NB4 (cell line): ENCODE measurements around the gene PPP1R9B.

Experiments used
- DNase-seq: peaks from one replicate; pipeline ENCODE4 v3.0.0; 2010; ENCODE audit warnings: low read depth
- H3K4me3 ChIP-seq: one replicate; pipeline ENCODE4 v1.5.1; 2011; ENCODE audit warnings: mild to moderate bottlenecking, low read depth, low read length, moderate library complexity
- MYC ChIP-seq: IDR thresholded peaks from 2 replicates; pipeline ENCODE4 v1.6.1; 2011; ENCODE audit warnings: low read depth, low read length
- POLR2A ChIP-seq: IDR thresholded peaks from 2 replicates; pipeline ENCODE4 v1.6.1; 2011; ENCODE audit warnings: mild to moderate bottlenecking; ENCODE audit not compliant: insufficient read length; ENCODE audit errors: extremely low read depth
- TF ChIP-seq, protein P1 (sequence below): IDR thresholded peaks from one replicate; pipeline ENCODE4 v1.5.1; 2012; ENCODE audit warnings: low read depth, low read length
- TF ChIP-seq, protein P2 (sequence below): IDR thresholded peaks from 2 replicates; pipeline ENCODE4 v1.6.1; 2011; ENCODE audit warnings: low read depth, low read length

Gene PPP1R9B

DNA sequence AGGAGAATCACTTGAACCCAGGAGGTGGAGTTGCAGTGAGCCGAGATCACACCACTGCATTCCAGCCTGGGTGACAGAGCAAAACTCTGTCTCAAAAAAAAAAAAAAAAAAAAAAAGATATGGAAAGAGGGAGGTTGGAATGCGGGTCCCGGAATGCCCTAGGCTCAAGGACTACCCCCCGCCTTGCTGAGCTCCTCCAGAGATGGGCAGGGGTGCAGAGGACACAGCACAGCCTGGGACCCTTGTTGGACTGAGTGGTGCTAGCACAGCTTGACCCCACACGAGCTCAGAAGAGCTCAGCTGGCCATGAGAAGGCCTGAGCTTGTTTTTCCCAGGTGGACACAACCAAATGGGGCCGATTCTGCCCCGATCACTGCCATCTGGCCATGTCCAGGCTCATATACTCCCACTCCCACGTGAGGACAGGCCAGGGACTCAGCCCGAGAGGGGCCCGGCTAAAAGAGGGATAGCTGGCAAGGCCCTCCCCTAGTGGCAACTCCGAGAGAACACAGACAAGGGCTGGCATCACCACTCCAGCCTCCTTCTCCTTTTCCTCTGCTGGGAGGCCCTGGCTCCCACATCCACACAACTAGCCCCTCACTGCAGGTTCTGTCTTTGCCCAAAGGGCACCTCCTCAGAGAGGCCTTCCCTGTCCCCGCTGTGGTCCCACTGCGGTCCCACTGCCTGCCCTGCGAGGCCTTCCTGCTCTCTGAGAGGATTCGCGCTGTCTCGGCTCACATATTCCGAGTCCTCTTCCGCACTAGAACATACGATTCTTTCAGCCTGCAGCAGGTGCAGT lies 26.3 kb upstream of the PPP1R9B start:
- H3K4me3 ChIP-seq = no peak overlapping the region
- DNase-seq = no peak
- TF ChIP-seq MYC (no peak), POLR2A (no peak)
- TF ChIP-seq, protein P1, sequence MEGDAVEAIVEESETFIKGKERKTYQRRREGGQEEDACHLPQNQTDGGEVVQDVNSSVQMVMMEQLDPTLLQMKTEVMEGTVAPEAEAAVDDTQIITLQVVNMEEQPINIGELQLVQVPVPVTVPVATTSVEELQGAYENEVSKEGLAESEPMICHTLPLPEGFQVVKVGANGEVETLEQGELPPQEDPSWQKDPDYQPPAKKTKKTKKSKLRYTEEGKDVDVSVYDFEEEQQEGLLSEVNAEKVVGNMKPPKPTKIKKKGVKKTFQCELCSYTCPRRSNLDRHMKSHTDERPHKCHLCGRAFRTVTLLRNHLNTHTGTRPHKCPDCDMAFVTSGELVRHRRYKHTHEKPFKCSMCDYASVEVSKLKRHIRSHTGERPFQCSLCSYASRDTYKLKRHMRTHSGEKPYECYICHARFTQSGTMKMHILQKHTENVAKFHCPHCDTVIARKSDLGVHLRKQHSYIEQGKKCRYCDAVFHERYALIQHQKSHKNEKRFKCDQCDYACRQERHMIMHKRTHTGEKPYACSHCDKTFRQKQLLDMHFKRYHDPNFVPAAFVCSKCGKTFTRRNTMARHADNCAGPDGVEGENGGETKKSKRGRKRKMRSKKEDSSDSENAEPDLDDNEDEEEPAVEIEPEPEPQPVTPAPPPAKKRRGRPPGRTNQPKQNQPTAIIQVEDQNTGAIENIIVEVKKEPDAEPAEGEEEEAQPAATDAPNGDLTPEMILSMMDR = no peak
- TF ChIP-seq, protein P2, sequence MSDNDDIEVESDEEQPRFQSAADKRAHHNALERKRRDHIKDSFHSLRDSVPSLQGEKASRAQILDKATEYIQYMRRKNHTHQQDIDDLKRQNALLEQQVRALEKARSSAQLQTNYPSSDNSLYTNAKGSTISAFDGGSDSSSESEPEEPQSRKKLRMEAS = no peak

DNA sequence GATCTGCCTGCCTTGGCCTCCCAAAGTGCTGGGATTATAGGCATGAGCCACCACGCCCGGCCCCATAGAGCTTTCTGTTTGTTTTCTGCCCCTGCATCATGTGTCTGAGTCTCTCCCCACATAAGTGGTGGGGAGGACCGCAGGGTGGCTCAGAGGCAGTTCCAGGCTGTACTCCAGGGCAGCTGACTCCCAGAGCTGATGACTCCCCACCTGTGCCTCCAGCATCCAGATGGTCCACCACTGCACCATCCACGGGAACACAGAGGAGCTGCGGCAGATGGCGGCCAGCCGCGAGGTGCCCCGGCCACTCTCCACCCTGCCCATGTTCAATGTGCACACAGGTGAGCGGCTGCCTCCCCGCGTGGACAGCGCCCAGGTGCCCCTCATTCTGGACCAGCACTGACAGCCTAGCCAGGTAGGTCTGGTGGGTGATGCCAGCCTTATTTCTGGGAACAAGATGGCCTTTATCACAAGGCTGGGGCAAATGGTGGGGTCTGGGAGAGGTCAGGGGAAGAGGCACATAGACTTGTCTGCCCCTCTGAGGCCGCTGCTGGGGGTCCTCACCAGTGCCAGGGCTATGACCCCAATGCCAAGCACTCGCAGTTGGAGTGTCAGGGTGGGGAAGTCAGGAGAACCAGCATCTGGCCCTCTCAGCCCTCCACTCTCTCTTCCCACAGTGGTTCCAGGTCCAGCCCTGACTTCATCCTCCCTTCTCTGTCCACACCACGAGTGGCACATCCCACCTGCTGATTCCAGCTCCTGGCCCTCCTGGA lies 24.7 kb upstream of the PPP1R9B start:
- TF ChIP-seq, protein P1 = no peak
- TF ChIP-seq, protein P2 = no peak
- TF ChIP-seq MYC (no peak), POLR2A (no peak)
- DNase-seq = no peak
- H3K4me3 ChIP-seq = no peak overlapping the region

- TF ChIP-seq POLR2A (no peak), MYC (no peak)
- TF ChIP-seq, protein P1 = no peak
- no peak for DNase-seq
- no peak overlapping the region for H3K4me3 ChIP-seq
These were observed 24.0 kb upstream of the PPP1R9B start for GRCh38 chr17:50174444-50174843.

- TF ChIP-seq POLR2A (no peak), MYC (no peak)
- TF ChIP-seq, protein P2 = no peak
- TF ChIP-seq, protein P1 = no peak
- no peak overlapping the region for H3K4me3 ChIP-seq
- DNase-seq = no peak
These were observed 23.0 kb upstream of the PPP1R9B start for GRCh38 chr17:50173335-50173941.

- DNase-seq = no peak
- H3K4me3 ChIP-seq = no peak overlapping the region
- TF ChIP-seq POLR2A = no peak
- no peak for TF ChIP-seq MYC
- TF ChIP-seq, protein P1 = no peak
- TF ChIP-seq, protein P2 = no peak
These were observed 22.5 kb upstream of the PPP1R9B start for GRCh38 chr17:50172936-50173334.
